ENCODE data around the gene ZNF827. TPM values are rescaled to one million over a fixed set of nuclear protein-coding genes. Genes with fewer than 3 reads are reported as not detected.

Gene ZNF827
- total RNA-seq, 4 donors from 2014 or later, result 8.1 to 21.7 (median 8.3) TPM

DNA sequence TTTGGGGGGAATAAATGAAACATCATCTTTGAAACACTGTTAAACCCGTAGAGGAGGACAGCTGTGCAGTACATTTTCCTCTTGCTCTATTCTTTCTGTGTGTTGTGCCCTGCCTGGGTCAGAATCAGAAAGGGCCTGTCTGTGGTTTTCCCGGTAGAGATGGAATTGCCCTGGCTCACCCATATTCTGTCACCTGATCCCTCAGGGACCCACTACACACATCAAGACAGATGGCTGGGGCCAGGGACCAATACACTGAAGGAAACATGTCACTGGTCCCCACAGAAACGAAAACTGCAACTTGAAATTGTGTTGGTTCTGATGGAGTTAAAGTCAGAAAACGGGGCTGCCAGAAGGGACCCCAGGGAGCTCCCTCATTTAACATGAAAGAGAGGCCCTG, 114.9 kb downstream of the ZNF827 start:
- TF ChIP-seq, protein P1, sequence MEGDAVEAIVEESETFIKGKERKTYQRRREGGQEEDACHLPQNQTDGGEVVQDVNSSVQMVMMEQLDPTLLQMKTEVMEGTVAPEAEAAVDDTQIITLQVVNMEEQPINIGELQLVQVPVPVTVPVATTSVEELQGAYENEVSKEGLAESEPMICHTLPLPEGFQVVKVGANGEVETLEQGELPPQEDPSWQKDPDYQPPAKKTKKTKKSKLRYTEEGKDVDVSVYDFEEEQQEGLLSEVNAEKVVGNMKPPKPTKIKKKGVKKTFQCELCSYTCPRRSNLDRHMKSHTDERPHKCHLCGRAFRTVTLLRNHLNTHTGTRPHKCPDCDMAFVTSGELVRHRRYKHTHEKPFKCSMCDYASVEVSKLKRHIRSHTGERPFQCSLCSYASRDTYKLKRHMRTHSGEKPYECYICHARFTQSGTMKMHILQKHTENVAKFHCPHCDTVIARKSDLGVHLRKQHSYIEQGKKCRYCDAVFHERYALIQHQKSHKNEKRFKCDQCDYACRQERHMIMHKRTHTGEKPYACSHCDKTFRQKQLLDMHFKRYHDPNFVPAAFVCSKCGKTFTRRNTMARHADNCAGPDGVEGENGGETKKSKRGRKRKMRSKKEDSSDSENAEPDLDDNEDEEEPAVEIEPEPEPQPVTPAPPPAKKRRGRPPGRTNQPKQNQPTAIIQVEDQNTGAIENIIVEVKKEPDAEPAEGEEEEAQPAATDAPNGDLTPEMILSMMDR (IDR thresholded peaks at IDR 0.05; ENCODE audit: low read depth), result no peak

DNA sequence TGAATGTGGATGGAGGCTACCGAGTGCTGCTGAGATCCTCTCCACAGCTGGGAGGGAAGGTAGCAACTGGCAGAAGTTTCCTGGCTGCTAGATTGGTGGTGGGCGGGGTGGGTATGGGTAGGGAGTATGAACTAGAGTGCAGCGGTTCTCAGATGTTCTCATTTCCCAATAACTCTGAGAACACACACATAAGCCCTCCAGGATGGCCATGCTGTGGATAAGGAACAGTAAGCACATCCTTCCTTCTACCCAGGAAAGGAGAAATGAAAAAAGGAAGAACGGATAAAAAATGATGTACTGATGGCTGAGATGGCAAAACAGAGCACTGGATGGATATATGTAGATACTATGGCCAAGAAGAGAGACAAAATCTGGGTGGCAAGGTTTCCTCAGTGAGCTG, 116.0 kb downstream of the ZNF827 start:
- TF ChIP-seq, protein P1 (IDR thresholded peaks at IDR 0.05; ENCODE audit: low read depth), result no peak

DNA sequence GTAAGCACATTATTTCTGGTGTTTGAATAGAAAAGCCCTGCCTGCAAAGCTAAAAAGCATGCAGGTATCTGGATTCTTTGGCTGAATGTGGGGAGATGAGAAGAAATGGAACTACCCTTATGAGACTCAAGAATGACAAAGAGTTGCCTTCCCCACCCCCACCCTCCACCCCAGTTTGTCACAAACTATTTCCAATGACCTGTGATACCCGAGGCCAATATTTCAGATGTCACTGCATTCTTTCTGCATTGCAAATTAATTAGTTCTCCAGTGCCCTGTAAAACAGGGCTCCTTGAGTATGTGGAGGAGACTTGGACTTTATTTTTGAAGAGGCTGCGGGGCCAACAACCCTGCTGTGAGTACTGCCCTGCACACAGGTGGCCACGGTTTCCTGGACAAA, 116.4 kb downstream of the ZNF827 start:
- TF ChIP-seq, protein P1 (IDR thresholded peaks at IDR 0.05; ENCODE audit: low read depth), result no peak

DNA sequence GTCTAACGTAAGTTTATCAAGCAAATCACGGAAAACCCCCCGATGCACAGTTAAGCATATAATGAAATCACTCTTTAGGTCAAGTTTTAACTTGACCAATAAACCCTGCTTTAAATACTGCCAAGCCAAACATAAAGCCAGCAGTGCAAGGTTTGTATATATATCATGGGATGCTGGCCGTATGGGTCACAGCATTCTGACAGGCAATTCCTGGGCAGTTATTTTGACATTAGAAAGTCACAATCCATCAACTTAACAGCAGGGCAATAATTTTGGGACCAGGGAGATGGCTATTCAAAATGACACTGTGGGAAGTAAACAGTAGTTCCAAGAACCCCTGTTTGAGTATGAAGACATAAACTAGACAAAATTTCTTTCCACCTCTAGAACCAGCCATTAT, 116.9 kb downstream of the ZNF827 start:
- TF ChIP-seq, protein P1 (IDR thresholded peaks at IDR 0.05; ENCODE audit: low read depth), result no peak

DNA sequence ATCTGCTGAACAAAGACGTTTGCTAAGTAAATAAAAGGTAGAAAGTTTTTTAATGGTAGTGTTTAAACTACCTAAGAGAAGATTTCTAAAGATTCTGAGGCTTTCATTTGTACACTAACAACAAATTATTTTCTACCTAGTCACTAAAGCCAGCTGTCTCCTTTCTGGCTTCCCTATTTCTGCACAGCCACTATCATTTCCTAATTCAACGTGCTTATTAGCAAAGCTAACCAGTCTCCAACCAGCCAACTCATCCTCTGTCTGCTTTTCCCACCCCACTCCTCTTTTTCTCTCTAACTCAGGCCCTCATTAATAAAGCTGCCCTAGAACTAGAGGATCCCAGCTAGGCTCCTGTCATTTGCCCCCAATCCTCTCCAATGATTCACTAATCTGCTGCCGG, 118.2 kb downstream of the ZNF827 start:
- TF ChIP-seq, protein P1 (IDR thresholded peaks at IDR 0.05; ENCODE audit: low read depth), result no peak

DNA sequence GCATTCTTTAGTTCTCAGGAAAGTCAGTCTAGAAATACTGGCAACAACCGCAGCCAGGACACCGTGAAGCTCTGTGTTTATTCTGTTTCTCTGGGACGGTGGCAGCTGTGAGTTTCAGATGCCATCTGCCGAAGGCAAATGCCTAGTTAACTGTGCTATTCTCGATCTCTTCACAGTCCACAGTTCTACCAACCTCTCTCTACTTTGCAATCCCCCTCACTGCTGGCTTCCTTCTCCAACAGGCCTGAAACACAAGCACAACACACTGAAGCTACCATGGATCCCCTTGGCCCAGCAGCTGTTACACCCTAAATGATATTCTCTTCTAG, 118.8 kb downstream of the ZNF827 start:
- TF ChIP-seq, protein P1 (IDR thresholded peaks at IDR 0.05; ENCODE audit: low read depth), result no peak

DNA sequence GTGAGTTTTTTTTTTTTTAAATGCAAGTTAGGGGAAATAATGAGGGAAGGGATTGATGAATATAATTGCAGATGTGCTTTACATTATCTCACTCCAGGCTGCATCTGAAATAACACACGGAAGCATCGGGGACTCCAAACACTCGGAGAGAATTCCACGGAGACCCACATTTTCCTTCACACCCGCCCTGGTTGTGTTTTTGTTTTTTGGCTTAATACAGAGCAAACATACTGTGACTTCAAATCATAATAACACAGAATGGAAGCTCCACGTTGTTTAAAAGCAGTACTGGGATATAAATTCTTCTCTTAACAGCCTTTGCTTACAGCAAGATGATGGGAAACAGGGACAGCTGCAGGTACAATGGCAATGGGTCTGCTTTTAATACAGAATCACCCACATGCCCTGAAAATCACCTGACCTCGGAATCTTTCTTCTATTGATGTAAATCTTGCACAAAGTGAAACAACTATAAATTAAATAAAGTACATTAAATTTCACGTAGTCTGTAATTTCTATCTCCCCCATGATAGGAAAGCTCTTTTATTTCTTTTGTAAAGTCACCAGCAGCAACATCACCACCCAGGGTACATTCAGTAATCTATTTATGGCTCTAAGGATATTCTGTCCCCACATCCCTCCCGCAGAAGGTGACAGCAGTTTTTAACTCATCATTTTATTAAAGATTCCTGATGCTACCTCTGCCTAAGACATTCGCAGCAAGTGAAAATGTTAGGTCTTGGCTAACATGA, 119.3 kb downstream of the ZNF827 start:
- TF ChIP-seq, protein P1 (IDR thresholded peaks at IDR 0.05; ENCODE audit: low read depth), result no peak
